GM18858 (cell line): ENCODE data around the gene PIK3IP1.

Experiments
- ATAC-seq: cut with Tn5 transposase; IDR thresholded peaks from one replicate; pipeline ENCODE4 v1.9.1; 2021; ENCODE audit not compliant: unreplicated experiment

Gene PIK3IP1

GRCh38 chr22:31281733-31282132 lies 10.6 kb downstream of the PIK3IP1 start:
- ATAC-seq = no peak

DNA sequence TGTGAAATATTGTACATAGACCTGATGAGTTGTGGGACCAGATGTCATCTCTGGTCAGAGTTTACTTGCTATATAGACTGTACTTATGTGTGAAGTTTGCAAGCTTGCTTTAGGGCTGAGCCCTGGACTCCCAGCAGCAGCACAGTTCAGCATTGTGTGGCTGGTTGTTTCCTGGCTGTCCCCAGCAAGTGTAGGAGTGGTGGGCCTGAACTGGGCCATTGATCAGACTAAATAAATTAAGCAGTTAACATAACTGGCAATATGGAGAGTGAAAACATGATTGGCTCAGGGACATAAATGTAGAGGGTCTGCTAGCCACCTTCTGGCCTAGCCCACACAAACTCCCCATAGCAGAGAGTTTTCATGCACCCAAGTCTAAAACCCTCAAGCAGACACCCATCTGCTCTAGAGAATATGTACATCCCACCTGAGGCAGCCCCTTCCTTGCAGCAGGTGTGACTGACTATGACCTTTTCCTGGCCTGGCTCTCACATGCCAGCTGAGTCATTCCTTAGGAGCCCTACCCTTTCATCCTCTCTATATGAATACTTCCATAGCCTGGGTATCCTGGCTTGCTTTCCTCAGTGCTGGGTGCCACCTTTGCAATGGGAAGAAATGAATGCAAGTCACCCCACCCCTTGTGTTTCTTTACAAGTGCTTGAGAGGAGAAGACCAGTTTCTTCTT lies 12.3 kb downstream of the PIK3IP1 start:
- no peak for ATAC-seq

GRCh38 chr22:31279327-31279669 lies 13.0 kb downstream of the PIK3IP1 start:
- ATAC-seq = no peak

GRCh38 chr22:31278626-31279326 lies 13.5 kb downstream of the PIK3IP1 start:
- ATAC-seq = no peak

DNA sequence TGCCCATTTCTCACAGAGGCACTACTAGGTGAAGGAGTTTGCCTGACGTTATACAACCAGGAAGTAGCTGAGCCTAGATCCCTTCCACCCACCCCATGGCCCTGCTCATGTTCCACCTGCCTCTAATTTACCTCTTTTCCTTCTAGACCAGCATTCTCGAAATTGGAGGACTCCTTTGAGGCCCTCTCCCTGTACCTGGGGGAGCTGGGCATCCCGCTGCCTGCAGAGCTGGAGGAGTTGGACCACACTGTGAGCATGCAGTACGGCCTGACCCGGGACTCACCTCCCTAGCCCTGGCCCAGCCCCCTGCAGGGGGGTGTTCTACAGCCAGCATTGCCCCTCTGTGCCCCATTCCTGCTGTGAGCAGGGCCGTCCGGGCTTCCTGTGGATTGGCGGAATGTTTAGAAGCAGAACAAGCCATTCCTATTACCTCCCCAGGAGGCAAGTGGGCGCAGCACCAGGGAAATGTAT lies 14.1 kb downstream of the PIK3IP1 start:
- ATAC-seq = no peak

GRCh38 chr22:31277741-31278140 lies 14.5 kb downstream of the PIK3IP1 start:
- ATAC-seq = no peak

DNA sequence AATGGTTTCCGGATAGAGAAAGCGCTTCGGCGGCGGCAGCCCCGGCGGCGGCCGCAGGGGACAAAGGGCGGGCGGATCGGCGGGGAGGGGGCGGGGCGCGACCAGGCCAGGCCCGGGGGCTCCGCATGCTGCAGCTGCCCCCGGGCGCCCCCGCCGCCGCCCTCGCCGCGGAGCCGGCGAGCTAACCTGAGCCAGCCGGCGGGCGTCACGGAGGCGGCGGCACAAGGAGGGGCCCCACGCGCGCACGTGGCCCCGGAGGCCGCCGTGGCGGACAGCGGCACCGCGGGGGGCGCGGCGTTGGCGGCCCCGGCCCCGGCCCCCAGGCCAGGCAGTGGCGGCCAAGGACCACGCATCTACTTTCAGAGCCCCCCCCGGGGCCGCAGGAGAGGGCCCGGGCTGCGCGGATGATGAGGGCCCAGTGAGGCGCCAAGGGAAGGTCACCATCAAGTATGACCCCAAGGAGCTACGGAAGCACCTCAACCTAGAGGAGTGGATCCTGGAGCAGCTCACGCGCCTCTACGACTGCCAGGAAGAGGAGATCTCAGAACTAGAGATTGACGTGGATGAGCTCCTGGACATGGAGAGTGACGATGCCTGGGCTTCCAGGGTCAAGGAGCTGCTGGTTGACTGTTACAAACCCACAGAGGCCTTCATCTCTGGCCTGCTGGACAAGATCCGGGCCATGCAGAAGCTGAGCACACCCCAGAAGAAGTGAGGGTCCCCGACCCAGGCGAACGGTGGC lies 15.7 kb downstream of the PIK3IP1 start:
- no peak for ATAC-seq

GRCh38 chr22:31275576-31275975 lies 16.7 kb downstream of the PIK3IP1 start:
- ATAC-seq = no peak

DNA sequence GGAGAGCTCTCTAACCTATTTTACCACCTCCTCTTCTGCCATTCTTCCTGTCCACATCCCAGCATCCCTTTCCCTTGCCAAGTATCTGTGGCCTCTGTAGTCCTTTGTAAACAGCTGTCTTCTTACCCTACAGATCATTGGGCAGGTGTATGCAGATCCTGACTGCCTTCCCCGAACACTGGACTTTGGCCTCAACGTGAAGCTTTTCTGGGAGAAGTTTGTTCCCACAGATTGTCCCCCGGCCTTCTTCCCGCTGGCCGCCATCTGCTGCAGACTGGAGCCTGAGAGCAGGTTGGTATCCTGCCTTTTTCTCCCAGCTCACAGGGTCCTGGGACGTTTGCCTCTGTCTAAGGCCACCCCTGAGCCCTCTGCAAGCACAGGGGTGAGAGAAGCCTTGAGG lies 17.3 kb downstream of the PIK3IP1 start:
- no peak for ATAC-seq

GRCh38 chr22:31274017-31274416 lies 18.3 kb downstream of the PIK3IP1 start:
- ATAC-seq = no peak

GRCh38 chr22:31272522-31273446 lies 19.5 kb downstream of the PIK3IP1 start:
- ATAC-seq = no peak

GRCh38 chr22:31271485-31271884 lies 20.8 kb downstream of the PIK3IP1 start:
- no peak for ATAC-seq

DNA sequence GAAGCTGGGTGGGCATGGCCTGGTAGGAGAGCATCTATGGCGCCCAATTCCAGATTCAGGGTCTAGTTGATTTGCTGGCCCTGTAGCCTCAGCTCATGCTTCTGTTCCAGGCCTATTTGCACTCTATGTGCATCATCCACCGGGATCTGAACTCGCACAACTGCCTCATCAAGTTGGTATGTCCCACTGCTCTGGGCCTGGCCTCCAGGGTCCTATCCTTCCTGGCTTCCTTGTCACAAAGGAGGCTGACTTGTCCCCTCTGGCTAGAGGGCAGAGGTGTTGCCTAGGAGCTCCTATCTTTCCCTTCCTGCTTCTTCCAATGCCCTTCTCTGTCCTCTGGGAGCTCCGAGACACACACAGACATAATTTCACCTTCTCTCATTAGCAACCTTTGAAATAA lies 21.3 kb downstream of the PIK3IP1 start:
- ATAC-seq = no peak

DNA sequence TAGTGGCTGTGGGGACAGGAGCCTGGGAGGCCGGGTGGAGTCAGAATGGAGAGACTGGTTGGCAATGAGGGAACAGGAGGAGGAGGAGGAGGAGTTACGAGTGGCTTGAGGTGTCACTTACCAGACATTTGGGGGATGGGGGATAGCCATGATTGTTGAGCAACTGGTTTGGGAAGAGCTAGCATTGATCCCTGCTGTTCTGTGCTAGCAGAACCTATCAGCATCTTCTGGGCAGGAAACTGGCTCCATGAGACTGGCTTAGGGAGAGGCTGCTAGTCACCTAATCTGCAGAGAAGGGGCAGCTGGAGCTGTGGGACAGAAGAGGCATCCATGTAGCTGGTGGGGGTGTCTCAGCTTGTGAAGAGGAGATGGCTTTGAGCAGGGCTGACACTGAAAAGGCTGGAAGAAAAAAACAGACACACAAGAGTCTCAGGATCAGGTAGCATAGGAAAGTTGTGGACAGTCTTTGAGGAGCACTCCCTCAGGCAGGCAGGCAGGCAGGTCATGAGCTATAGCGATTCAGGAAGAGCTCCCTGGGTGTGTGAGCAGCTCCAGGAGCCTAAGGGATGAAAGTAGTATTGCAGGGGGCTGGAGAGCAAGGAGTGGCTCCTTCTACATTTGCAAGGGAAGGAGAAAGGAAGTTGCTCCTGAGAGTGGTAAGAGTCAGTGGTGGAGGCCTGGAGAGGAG lies 22.3 kb downstream of the PIK3IP1 start:
- ATAC-seq = no peak

DNA sequence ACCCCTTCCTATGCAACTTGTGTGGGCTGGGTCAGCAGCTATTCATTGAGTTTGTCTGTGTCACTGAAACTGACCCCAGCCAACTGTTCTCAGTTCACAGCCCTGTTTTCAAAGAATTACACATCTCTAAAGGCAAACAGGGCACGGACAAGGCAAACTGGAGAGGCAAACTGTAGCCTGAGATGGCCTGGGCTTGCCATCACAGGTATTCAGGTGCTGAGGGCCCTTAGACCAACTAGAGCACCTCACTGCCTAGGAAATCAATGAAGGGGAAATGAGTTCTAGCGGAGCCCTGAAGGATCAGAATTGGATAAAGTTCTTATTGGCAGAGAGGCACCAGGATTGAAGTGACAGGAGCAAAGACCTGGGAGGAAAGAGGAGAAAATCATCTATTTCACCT lies 24.0 kb downstream of the PIK3IP1 start:
- ATAC-seq = no peak

- no peak for ATAC-seq
Measured at GRCh38 chr22:31263896-31264640, 28.2 kb downstream of the PIK3IP1 start.

DNA sequence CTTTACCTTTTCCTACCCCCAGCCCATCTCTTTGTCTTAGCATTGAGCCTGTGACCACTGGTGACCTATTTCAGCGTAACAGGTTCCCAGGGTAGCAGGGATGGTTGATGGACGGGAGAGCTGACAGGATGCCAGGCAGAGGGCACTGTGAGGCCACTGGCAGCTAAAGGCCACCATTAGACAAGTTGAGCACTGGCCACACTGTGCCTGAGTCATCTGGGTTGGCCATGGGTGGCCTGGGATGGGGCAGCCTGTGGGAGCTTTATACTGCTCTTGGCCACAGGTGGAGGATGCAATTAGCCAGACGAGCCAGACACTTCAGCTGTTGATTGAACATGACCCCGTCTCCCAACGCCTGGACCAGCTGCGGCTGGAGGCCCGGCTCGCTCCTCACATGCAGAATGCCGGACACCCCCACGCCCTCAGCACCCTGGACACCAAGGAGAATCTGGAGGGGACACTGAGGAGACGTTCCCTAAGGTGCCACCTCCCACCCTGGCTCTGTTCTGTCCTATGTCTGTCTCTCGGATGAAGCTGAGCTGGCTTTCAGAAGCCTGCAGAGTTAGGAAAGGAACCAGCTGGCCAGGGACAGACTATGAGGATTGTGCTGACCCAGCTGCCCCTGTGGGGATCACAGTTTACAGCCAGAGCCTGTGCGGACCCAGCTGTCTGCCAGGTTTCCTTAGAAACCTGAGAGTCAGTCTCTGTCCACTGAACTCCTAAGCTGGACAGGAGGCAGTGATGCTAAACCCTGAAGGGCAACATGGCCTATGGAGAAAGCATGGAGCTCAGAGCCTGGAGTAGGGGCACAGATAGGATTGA lies 29.8 kb downstream of the PIK3IP1 start:
- ATAC-seq = no peak

DNA sequence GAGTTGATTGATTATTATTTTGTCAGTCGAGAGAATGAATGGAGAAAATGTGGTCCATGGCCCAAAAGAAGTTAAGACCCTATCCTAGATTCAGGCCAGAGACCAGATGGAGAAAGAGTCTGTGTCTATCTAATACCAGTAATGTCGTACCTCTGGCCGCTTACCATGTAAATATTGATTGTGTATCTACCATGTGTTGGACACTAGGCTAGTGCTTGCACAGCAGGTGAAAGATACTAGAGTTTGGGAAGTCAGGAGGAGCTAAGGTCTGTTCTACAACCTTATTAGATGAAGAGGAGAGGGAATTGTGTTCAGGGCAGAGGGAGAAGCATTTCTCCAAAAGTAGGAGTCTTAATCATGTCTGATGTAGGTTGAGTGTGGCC lies 31.8 kb downstream of the PIK3IP1 start:
- ATAC-seq = no peak
